ENCODE results near the gene SLC2A4.

GRCh38 chr17:7260651-7261378 lies 20.7 kb upstream of the SLC2A4 start:
- peak; percentile 24 for TF ChIP-seq POLR2A (IDR thresholded peaks at IDR 0.05; ENCODE audit: low read length)
- no peak for TF ChIP-seq GATA1 (IDR thresholded peaks at IDR 0.05; ENCODE audit: low read depth, low read length)

Measured in erythroblast (primary cell).